SH-SY5Y (cell line): Measurements from ENCODE around the gene MEF2D.

Source experiments
- GATA2 ChIP-seq: IDR thresholded peaks from 2 replicates; pipeline ENCODE4 v1.6.1; 2011; ENCODE audit warnings: mild to moderate bottlenecking, low read depth, low read length
- GATA3 ChIP-seq: IDR thresholded peaks from 2 replicates; pipeline ENCODE4 v1.6.1; 2011; ENCODE audit warnings: low read depth, mild to moderate bottlenecking, low read length, moderate library complexity

DNA sequence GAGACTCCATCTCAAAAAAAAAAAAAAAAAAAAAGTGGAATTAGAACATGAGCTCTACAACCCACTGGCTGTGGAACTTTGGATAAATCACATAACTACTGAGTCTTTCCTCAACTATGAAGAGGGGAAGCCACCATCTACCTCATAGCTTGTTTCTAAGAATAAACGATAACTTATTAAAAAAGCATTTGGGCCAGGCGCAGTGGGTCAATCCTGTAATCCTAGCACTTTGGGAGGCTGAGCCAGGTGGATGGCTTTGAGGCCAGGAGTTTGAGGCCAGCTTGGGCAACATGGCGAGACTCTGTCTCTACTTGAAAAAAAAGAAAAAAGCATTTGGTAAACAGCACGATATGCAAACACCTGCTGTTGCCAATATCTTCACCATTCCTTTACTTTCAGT lies 31.8 kb upstream of the MEF2D start:
- TF ChIP-seq GATA2, result no peak
- no peak for TF ChIP-seq GATA3
